GM12878 (cell line): ENCODE data around the gene BTBD9. TPM values are rescaled to one million over a fixed set of nuclear protein-coding genes. Genes with fewer than 3 reads are reported as not detected.

Experiments
- ATAC-seq: fragments of 200-7000 bp; cut with Tn5 transposase; 3 replicates; pipeline ENCODE4 v1.9.1; 2020; ENCODE audit warnings: mild to moderate bottlenecking, moderate library complexity
- BruUV-seq: library from RNA; stranded (reverse); fragments of 400-500 nt; replicated peaks from 2 replicates; lab custom pipeline; 2021; lab: Mats Ljungman, UMichigan
- CTCF ChIA-PET: fragments of 300-600 bp; sonication (Branson Sonifier 250); formaldehyde crosslinking; extraction: SDS; loops from one replicate; lab custom pipeline; 2021; ENCODE audit warnings: inconsistent platforms; lab: Yijun Ruan, JAX
- POLR2A ChIA-PET: fragments of 350-600 bp; formaldehyde crosslinking; extraction: SDS; loops from one replicate; lab custom pipeline; 2021; ENCODE audit warnings: inconsistent platforms; lab: Charles Lee
- RAD21 ChIA-PET: fragments of 300-600 bp; sonication (Branson Sonifier 250); formaldehyde crosslinking; loops from one replicate; lab custom pipeline; 2023; ENCODE audit warnings: antibody characterized with exemption; ENCODE audit not compliant: unreplicated experiment; lab: Charles Lee
- SMC1A ChIA-PET: fragments of 300-600 bp; sonication (Branson Sonifier 250); formaldehyde crosslinking; loops from one replicate; lab custom pipeline; 2023; ENCODE audit not compliant: unreplicated experiment, uncharacterized antibody; lab: Charles Lee
- DNase-seq: peaks from one replicate; pipeline ENCODE4 v3.0.0-alpha.2; 2011; ENCODE audit warnings: low read depth, low spot score
- FAIRE-seq: peaks from 3 replicates; lab custom pipeline; 2011; peaks lifted over from hg19 to GRCh38; lab: Jason Lieb, UNC
- H2AFZ ChIP-seq: 2 replicates; pipeline ENCODE4 v1.6.0; 2011; ENCODE audit warnings: low read depth, low read length, control low read depth; ENCODE audit not compliant: control insufficient read depth
- H3K27ac ChIP-seq: 2 replicates; pipeline ENCODE4 v1.5.1; 2011; ENCODE audit warnings: control low read depth; ENCODE audit not compliant: control insufficient read depth, insufficient read depth
- H3K27me3 ChIP-seq, 2 experiments: replicated peaks in 1 of 2; 2 replicates each; pipeline versions ENCODE4 v1.6.0 to v1.6.1; 2011; ENCODE audit warnings: low read length in 1 of 2; ENCODE audit not compliant: control insufficient read depth in 2 of 2, insufficient read depth in 2 of 2
- H3K36me3 ChIP-seq, 2 experiments: 2 replicates each; pipeline ENCODE4 v1.5.1; 2011; ENCODE audit warnings: low read length in 1 of 2; ENCODE audit not compliant: control insufficient read depth in 2 of 2, insufficient read depth in 2 of 2
- H3K4me1 ChIP-seq: 2 replicates; pipeline ENCODE4 v1.6.1; 2011; ENCODE audit warnings: mild to moderate bottlenecking, low read length, moderate library complexity, mixed read lengths; ENCODE audit not compliant: control insufficient read depth, insufficient read depth
- H3K4me2 ChIP-seq: 2 replicates; pipeline ENCODE4 v1.6.0; 2011; ENCODE audit warnings: control low read depth; ENCODE audit not compliant: control insufficient read depth, insufficient read depth
- H3K4me3 ChIP-seq: fragments of 200-600 bp; sonication (generic); 2 replicates; pipeline ENCODE4 v1.5.1; 2016
- H3K79me2 ChIP-seq: 2 replicates; pipeline ENCODE4 v1.6.0; 2011; ENCODE audit warnings: low read length; ENCODE audit not compliant: control insufficient read depth, insufficient read depth
- H3K9ac ChIP-seq: 2 replicates; pipeline ENCODE4 v1.8.0; 2011; ENCODE audit warnings: low read length, control low read depth, mixed read lengths; ENCODE audit not compliant: control insufficient read depth, insufficient read depth
- H3K9me3 ChIP-seq: replicated peaks from 3 replicates; pipeline ENCODE4 v1.5.1; 2011; ENCODE audit warnings: mild to moderate bottlenecking, low read length; ENCODE audit not compliant: control insufficient read depth, insufficient read depth
- H4K20me1 ChIP-seq: 2 replicates; pipeline ENCODE4 v1.6.0; 2011; ENCODE audit not compliant: control insufficient read depth, insufficient read depth
- CHD1 ChIP-seq: IDR thresholded peaks from 2 replicates; pipeline ENCODE4 v1.6.1; 2012; ENCODE audit warnings: low read depth, low read length, improper control_type of control experiment
- FOXK2 ChIP-seq: fragments of 450-650 bp; IDR thresholded peaks from 2 replicates; pipeline ENCODE4 v1.6.1; 2017; ENCODE audit warnings: mild to moderate bottlenecking, moderate library complexity
- KDM1A ChIP-seq: fragments of 200-600 bp; sonication (generic); IDR thresholded peaks from 2 replicates; pipeline ENCODE4 v1.6.1; 2016; ENCODE audit warnings: borderline replicate concordance
- MEF2A ChIP-seq: IDR thresholded peaks from 2 replicates; pipeline ENCODE4 v1.6.1; 2011; ENCODE audit warnings: low read depth, mild to moderate bottlenecking, low read length, moderate library complexity; ENCODE audit not compliant: insufficient read depth
- SIN3A ChIP-seq: IDR thresholded peaks from 2 replicates; pipeline ENCODE4 v1.6.1; 2012; ENCODE audit warnings: low read depth, low read length, improper control_type of control experiment
- STAT1 ChIP-seq: fragments of 450-650 bp; conservative IDR thresholded peaks from 2 replicates; pipeline ENCODE4 v1.6.1; 2014; ENCODE audit warnings: antibody characterized with exemption, mild to moderate bottlenecking
- TCF7 ChIP-seq: IDR thresholded peaks from 2 replicates; pipeline ENCODE4 v1.6.1; 2014; ENCODE audit warnings: antibody characterized with exemption, borderline replicate concordance
- YY1 ChIP-seq: IDR thresholded peaks from 2 replicates; pipeline ENCODE4 v1.6.1; 2011; ENCODE audit warnings: low read depth, mild to moderate bottlenecking, low read length
- ZBTB11 ChIP-seq: fragments of 450-650 bp; formaldehyde crosslinking; IDR thresholded peaks from 2 replicates; pipeline ENCODE4 v1.5.0; 2022; ENCODE audit warnings: mild to moderate bottlenecking, missing genetic modification characterization
- ZBTB33 ChIP-seq: fragments of 450-650 bp; IDR thresholded peaks from 2 replicates; pipeline ENCODE4 v1.6.1; 2017; ENCODE audit warnings: mild to moderate bottlenecking
- WGBS: methylation state at CpG from one replicate; pipeline ENCODE4 v1.1.6; 2016; ENCODE audit warnings: low lambda C conversion rate; ENCODE audit not compliant: insufficient replicate concordance, insufficient coverage; ENCODE audit errors: missing lambda C conversion rate; 5-methylcytosine and 5-hydroxymethylcytosine counted together
- in situ Hi-C: fragments of 300-500 bp; cut with MboI; formaldehyde crosslinking; loops from 9 replicates; pipeline ENCODE4 v1.14.3; 2018; ENCODE audit warnings: mixed read lengths
- intact Hi-C: fragments of 100-400 bp; cut with micrococcal nuclease; formaldehyde crosslinking; loops from one replicate; pipeline ENCODE4 v1.14.2; 2022; ENCODE audit not compliant: unreplicated experiment
- polyA plus RNA-seq, 11 experiments: library from polyadenylated mRNA; depleted of rRNA in 4 of 11; unstranded in 6 of 11; stranded (reverse) in 5 of 11; fragments of >200 nt; fragmentation: Nextera tagmentation in 4 of 11; fragmentation: Illumina TruSeq in 1 of 11; extraction: Ambion mirVana in 4 of 11; extraction: Trizol in 1 of 11; gene quantifications; 1 replicate in 1 of 11; 2 replicates in 10 of 11; pipeline versions ENCODE4 v1.2.1 to v1.2.3, GENCODE V29; 2011 to 2016; ENCODE audit warnings: inconsistent platforms in 2 of 11, missing spikeins in 2 of 11, low read depth in 1 of 11
- total RNA-seq, 4 experiments: library from RNA; depleted of rRNA in 3 of 4; stranded (reverse); fragments of >200 nt in 3 of 4; fragmentation: Illumina TruSeq in 1 of 4; extraction: Trizol in 1 of 4; gene quantifications; 2 replicates each; pipeline versions ENCODE4 v1.2.1 to v1.2.3, GENCODE V29; 2013 to 2021

Gene BTBD9
- total and polyA plus RNA-seq, 10 of the 15 experiments (the other 5 are each of a cell fraction or from before 2014, with no cell fraction given): 0.22 to 8.6 (median 4.6) TPM

- Histone ChIP-seq H3K4me3 (no peak overlapping the region), H3K36me3 (no peaks in the 10 kb centered on the region), H3K27me3 (no peaks in the 10 kb centered on the region), H3K79me2 (no peaks in the 10 kb centered on the region), H3K9ac (no peak overlapping the region), H3K4me2 (no peak overlapping the region), H2AFZ (no peak overlapping the region), H4K20me1 (no peaks in the 10 kb centered on the region), H3K27ac (no peak overlapping the region), H3K9me3 (no peaks in the 10 kb centered on the region; the same call in 2 of the 3 replicates), H3K4me1 (peaks cover 22% of the 10 kb centered on the region)
- 75% methylated on average over 7 of the region's 7 CpGs for WGBS
- ChIA-PET CTCF (interaction anchor here (0.6 to 1.8 kb wide), 5 partner anchors 10 to 786 kb away, joined by 3 to 6 read pairs (median 4); no protein-coding TSS in a partner anchor), RAD21 (no interaction called here), SMC1A (interaction anchor here (0.6 to 1.2 kb wide), 3 partner anchors 10 to 454 kb away, joined by 3 to 6 read pairs (median 5); no protein-coding TSS in a partner anchor), POLR2A (no interaction called here)
- DNase-seq (no peak), ATAC-seq (no peak), FAIRE-seq (no peak)
- in situ Hi-C loops (loop anchor here (5.0 kb wide), 2 partner anchors 455 to 770 kb away; no protein-coding TSS in a partner anchor), intact Hi-C loops (no loop called here)
- BruUV-seq: no TSS peak
- TF ChIP-seq ZBTB11 (no peak), ZBTB33 (no peak), FOXK2 (no peak), KDM1A (no peak), MEF2A (no peak), TCF7 (no peak), CHD1 (no peak), SIN3A (no peak), STAT1 (no peak), YY1 (no peak)
These were observed 152.3 kb downstream of the BTBD9 start for GRCh38 chr6:38487423-38487822.
